HG03520 (cell line): ENCODE results near the gene TAF10.
A peak's percentile ranks its signal among the peaks of the same experiment; 100 is the strongest.

Experiments used
- ATAC-seq: cut with Tn5 transposase; IDR thresholded peaks from one replicate; pipeline ENCODE4 v1.9.1; 2021; ENCODE audit warnings: mild to moderate bottlenecking, moderate library complexity; ENCODE audit not compliant: unreplicated experiment

TAF10 gene

GRCh38 chr11:6640985-6641701, 29.1 kb upstream of the TAF10 start:
- no peak for ATAC-seq

GRCh38 chr11:6640036-6640984, 28.3 kb upstream of the TAF10 start:
- no peak for ATAC-seq

GRCh38 chr11:6638429-6638828, 26.4 kb upstream of the TAF10 start:
- no peak for ATAC-seq

GRCh38 chr11:6637871-6638270, 25.9 kb upstream of the TAF10 start:
- no peak for ATAC-seq

- no peak for ATAC-seq
Measured at GRCh38 chr11:6636480-6636879, 24.5 kb upstream of the TAF10 start.

GRCh38 chr11:6635082-6635932, 23.3 kb upstream of the TAF10 start:
- ATAC-seq, result no peak

- no peak for ATAC-seq
Measured at GRCh38 chr11:6634534-6634933, 22.5 kb upstream of the TAF10 start.

- no peak for ATAC-seq
Measured at GRCh38 chr11:6633422-6634408, 21.7 kb upstream of the TAF10 start.

- ATAC-seq, result no peak
Measured at GRCh38 chr11:6632116-6633073, 20.4 kb upstream of the TAF10 start.

- no peak for ATAC-seq
Measured at GRCh38 chr11:6631361-6631890, 19.4 kb upstream of the TAF10 start.

- ATAC-seq, result no peak
Measured at GRCh38 chr11:6630632-6631291, 18.7 kb upstream of the TAF10 start.

- no peak for ATAC-seq
Measured at GRCh38 chr11:6629892-6630631, 18.0 kb upstream of the TAF10 start.

GRCh38 chr11:6629573-6629891, 17.5 kb upstream of the TAF10 start:
- no peak for ATAC-seq

GRCh38 chr11:6628526-6628925, 16.5 kb upstream of the TAF10 start:
- ATAC-seq, result no peak

- peak; percentile 63 for ATAC-seq
Measured at GRCh38 chr11:6627762-6628241, 15.8 kb upstream of the TAF10 start.

- no peak for ATAC-seq
Measured at GRCh38 chr11:6626971-6627761, 15.2 kb upstream of the TAF10 start.
